Keratinocyte (primary cell): Measurements from ENCODE around the gene RAB11FIP4. TPM values are rescaled to one million over a fixed set of nuclear protein-coding genes. Genes with fewer than 3 reads are reported as not detected.

Experiments used
- DNase-seq: peaks from one replicate; pipeline ENCODE4 v3.0.0-alpha.2; 2011; ENCODE audit warnings: low read depth, missing footprints, low spot score
- FAIRE-seq: peaks from 2 replicates; lab custom pipeline; 2011; peaks lifted over from hg19 to GRCh38; lab: Jason Lieb, UNC
- H2AFZ ChIP-seq: 2 replicates; pipeline ENCODE4 v1.6.0; 2012; ENCODE audit warnings: low read length, control low read depth, inconsistent platforms; ENCODE audit not compliant: control insufficient read depth
- H3K27ac ChIP-seq: 2 replicates; pipeline ENCODE4 v1.5.1; 2011; ENCODE audit warnings: low read length; ENCODE audit not compliant: control insufficient read depth, insufficient read depth
- H3K27me3 ChIP-seq: 3 replicates; pipeline ENCODE4 v1.6.0; 2011; ENCODE audit warnings: low read length; ENCODE audit not compliant: control insufficient read depth, insufficient read depth; ENCODE audit errors: extremely low read depth
- H3K36me3 ChIP-seq, 2 experiments: 2 replicates in 1 of 2; 3 replicates in 1 of 2; pipeline ENCODE4 v1.5.1; 2011; ENCODE audit warnings: low read length in 2 of 2, mild to moderate bottlenecking in 1 of 2; ENCODE audit not compliant: control insufficient read depth in 2 of 2, insufficient read depth in 2 of 2; ENCODE audit errors: extremely low read depth in 1 of 2
- H3K4me1 ChIP-seq: 3 replicates; pipeline ENCODE4 v1.5.1; 2011; ENCODE audit warnings: low read length; ENCODE audit not compliant: control insufficient read depth, insufficient read depth; ENCODE audit errors: extremely low read depth
- H3K4me2 ChIP-seq: 3 replicates; pipeline ENCODE4 v1.6.0; 2011; ENCODE audit warnings: low read depth, low read length; ENCODE audit not compliant: control insufficient read depth, insufficient read depth; ENCODE audit errors: extremely low read depth
- H3K4me3 ChIP-seq, 3 experiments: fragments of 200-600 bp in 1 of 3; sonication (generic) in 1 of 3; 2 replicates in 2 of 3; 3 replicates in 1 of 3; pipeline ENCODE4 v1.5.1; 2011 to 2016; ENCODE audit warnings: low read length in 3 of 3, mild to moderate bottlenecking in 3 of 3, control low read depth in 2 of 3, inconsistent platforms in 1 of 3, low read depth in 1 of 3, mixed read lengths in 1 of 3, mixed run types in 1 of 3, moderate library complexity in 1 of 3; ENCODE audit not compliant: control insufficient read depth in 2 of 3, insufficient read depth in 2 of 3; ENCODE audit errors: extremely low read depth in 1 of 3
- H3K79me2 ChIP-seq: 2 replicates; pipeline ENCODE4 v1.6.0; 2012; ENCODE audit warnings: low read length; ENCODE audit not compliant: control insufficient read depth, insufficient read depth
- H3K9ac ChIP-seq: 3 replicates; pipeline ENCODE4 v1.6.0; 2011; ENCODE audit warnings: low read length; ENCODE audit not compliant: control insufficient read depth, insufficient read depth; ENCODE audit errors: extremely low read depth
- H3K9me1 ChIP-seq: 3 replicates; pipeline ENCODE4 v1.6.0; 2011; ENCODE audit warnings: low read length; ENCODE audit not compliant: control insufficient read depth, insufficient read depth; ENCODE audit errors: extremely low read depth
- H3K9me3 ChIP-seq: 2 replicates; pipeline ENCODE4 v1.5.1; 2012; ENCODE audit warnings: low read depth, low read length; ENCODE audit not compliant: control insufficient read depth
- H4K20me1 ChIP-seq: 3 replicates; pipeline ENCODE4 v1.6.0; 2011; ENCODE audit warnings: low read length; ENCODE audit not compliant: control insufficient read depth, insufficient read depth; ENCODE audit errors: extremely low read depth
- EZH2 ChIP-seq: IDR thresholded peaks from one replicate; pipeline ENCODE4 v1.6.1; 2012; ENCODE audit warnings: inconsistent platforms, mild to moderate bottlenecking, low read length, moderate library complexity
- dilution Hi-C: fragments of 300-500 bp; cut with MboI; formaldehyde crosslinking; loops from one replicate; pipeline ENCODE4 v1.7.0; 2020; ENCODE audit warnings: low sequenced_read_pairs; ENCODE audit not compliant: extremely low pct_ligation_motif_present
- polyA plus RNA-seq, 5 experiments: library from polyadenylated mRNA; depleted of rRNA in 3 of 5; stranded (reverse) in 3 of 5; stranded (forward) in 1 of 5; unstranded in 1 of 5; fragments of >200 nt; gene quantifications; 1 replicate in 1 of 5; 2 replicates in 3 of 5; 3 replicates in 1 of 5; pipeline versions ENCODE4 v1.2.1 to v1.2.3, GENCODE V29; 2011 to 2012; ENCODE audit warnings: missing spikeins in 2 of 5, low read depth in 1 of 5, low replicate concordance in 1 of 5
- TF ChIP-seq, protein P1 (sequence below), 3 experiments: IDR thresholded peaks in 1 of 3; conservative IDR thresholded peaks in 1 of 3; optimal IDR thresholded peaks in 1 of 3; 2 replicates in 2 of 3; 3 replicates in 1 of 3; pipeline versions ENCODE3 to v1.5.1; 2011; ENCODE audit warnings: low read length in 3 of 3, mild to moderate bottlenecking in 3 of 3, moderate library complexity in 2 of 3, control low read depth in 1 of 3, inconsistent platforms in 1 of 3; ENCODE audit not compliant: insufficient read depth in 2 of 3; ENCODE audit errors: extremely low read depth in 1 of 3

RAB11FIP4 gene
- polyA plus RNA-seq, 1 donor (not counting 4 experiments of a cell fraction or from before 2014, with no cell fraction given): 9.1 TPM

DNA sequence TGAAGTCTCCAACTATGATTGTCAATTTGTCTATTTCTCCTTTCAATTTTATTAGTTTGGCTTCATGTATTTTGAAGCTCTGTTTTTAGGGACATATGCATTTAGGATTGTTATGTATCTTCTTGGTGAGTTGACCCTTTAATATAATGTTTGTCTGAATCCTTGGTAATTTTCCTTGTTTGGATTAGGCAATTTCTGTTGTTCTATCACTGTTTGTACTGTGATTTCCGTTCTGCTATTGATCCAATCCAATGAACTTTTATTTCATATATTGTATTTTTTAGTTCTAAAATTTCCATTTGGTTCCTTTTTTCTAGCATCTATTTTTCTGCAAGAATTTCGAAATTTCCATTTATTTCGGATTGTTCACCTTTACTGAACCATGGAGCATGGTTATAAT, 31.0 kb downstream of the RAB11FIP4 start:
- dilution Hi-C loops: no loop called here
- no peaks in the 10 kb centered on the region for H3K4me1 ChIP-seq
- no peak overlapping the region for H3K9ac ChIP-seq
- H3K4me2 ChIP-seq: no peak overlapping the region
- H3K27ac ChIP-seq: no peak overlapping the region
- no peak for TF ChIP-seq EZH2
- TF ChIP-seq, protein P1, sequence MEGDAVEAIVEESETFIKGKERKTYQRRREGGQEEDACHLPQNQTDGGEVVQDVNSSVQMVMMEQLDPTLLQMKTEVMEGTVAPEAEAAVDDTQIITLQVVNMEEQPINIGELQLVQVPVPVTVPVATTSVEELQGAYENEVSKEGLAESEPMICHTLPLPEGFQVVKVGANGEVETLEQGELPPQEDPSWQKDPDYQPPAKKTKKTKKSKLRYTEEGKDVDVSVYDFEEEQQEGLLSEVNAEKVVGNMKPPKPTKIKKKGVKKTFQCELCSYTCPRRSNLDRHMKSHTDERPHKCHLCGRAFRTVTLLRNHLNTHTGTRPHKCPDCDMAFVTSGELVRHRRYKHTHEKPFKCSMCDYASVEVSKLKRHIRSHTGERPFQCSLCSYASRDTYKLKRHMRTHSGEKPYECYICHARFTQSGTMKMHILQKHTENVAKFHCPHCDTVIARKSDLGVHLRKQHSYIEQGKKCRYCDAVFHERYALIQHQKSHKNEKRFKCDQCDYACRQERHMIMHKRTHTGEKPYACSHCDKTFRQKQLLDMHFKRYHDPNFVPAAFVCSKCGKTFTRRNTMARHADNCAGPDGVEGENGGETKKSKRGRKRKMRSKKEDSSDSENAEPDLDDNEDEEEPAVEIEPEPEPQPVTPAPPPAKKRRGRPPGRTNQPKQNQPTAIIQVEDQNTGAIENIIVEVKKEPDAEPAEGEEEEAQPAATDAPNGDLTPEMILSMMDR (optimal IDR thresholded peaks at IDR 0.05 in 1 of 3, IDR thresholded peaks at IDR 0.05 in 1 of 3, conservative IDR thresholded peaks at IDR 0.05 in 1 of 3; ENCODE audit: extremely low read depth in 1 of 3, insufficient read depth in 2 of 3, low read length in 3 of 3): no peak
- DNase-seq (no peak), FAIRE-seq (no peak)
- H3K4me3 ChIP-seq: no peak overlapping the region
- H3K9me3 ChIP-seq: no peaks in the 10 kb centered on the region
- H4K20me1 ChIP-seq: no peaks in the 10 kb centered on the region
- no peaks in the 10 kb centered on the region for H3K36me3 ChIP-seq
- no peaks in the 10 kb centered on the region for H3K79me2 ChIP-seq
- H3K27me3 ChIP-seq: no peaks in the 10 kb centered on the region
- no peaks in the 10 kb centered on the region for H3K9me1 ChIP-seq
- no peak overlapping the region for H2AFZ ChIP-seq

DNA sequence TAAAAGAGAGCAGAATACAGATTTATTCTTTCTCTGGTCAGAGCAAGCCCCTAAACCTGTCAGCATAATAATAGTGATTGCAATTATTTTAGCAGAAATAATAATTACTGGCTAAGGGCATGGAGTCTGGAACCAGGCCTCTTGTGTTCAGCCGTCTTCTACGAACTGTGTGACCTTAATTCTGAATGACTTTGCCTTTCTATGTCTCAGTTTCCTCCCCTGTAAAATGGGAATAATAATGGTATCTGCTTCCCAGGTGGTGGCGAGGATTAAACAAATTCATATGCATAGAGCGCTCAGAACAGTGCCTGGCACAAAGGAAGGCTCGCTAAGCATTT, 33.4 kb downstream of the RAB11FIP4 start:
- FAIRE-seq (no peak), DNase-seq (no peak)
- H3K9me3 ChIP-seq: no peaks in the 10 kb centered on the region
- no peak overlapping the region for H3K4me2 ChIP-seq
- H3K9ac ChIP-seq: no peak overlapping the region
- H2AFZ ChIP-seq: no peak overlapping the region
- no peaks in the 10 kb centered on the region for H4K20me1 ChIP-seq
- TF ChIP-seq, protein P1 (optimal IDR thresholded peaks at IDR 0.05 in 1 of 3, IDR thresholded peaks at IDR 0.05 in 1 of 3, conservative IDR thresholded peaks at IDR 0.05 in 1 of 3; ENCODE audit: extremely low read depth in 1 of 3, insufficient read depth in 2 of 3, low read length in 3 of 3): no peak
- TF ChIP-seq EZH2: no peak
- no peaks in the 10 kb centered on the region for H3K79me2 ChIP-seq
- H3K27ac ChIP-seq: no peak overlapping the region
- dilution Hi-C loops: loop anchor here (25.0 kb wide), 1 partner anchor 437 kb away; the partner anchor contains the start of gene COPRS
- no peaks in the 10 kb centered on the region for H3K4me1 ChIP-seq
- H3K9me1 ChIP-seq: no peaks in the 10 kb centered on the region
- H3K4me3 ChIP-seq: no peak overlapping the region
- H3K27me3 ChIP-seq: no peaks in the 10 kb centered on the region
- H3K36me3 ChIP-seq: no peaks in the 10 kb centered on the region
